BJ (cell line): Measurements from ENCODE around the gene SSTR1. TPM values are rescaled to one million over a fixed set of nuclear protein-coding genes. Genes with fewer than 3 reads are reported as not detected.

Experiments
- CTCF ChIA-PET: fragments of 350-600 bp; formaldehyde crosslinking; extraction: SDS; loops from one replicate; lab custom pipeline; 2021; ENCODE audit warnings: antibody characterized with exemption, inconsistent platforms; lab: Yijun Ruan, JAX
- POLR2A ChIA-PET: fragments of 300-600 bp; sonication (Branson Sonifier 250); formaldehyde crosslinking; extraction: SDS; loops from one replicate; lab custom pipeline; 2021; ENCODE audit warnings: antibody characterized with exemption; lab: Charles Lee
- DNase-seq: peaks from one replicate; pipeline ENCODE4 v3.0.0-alpha.2; 2011; ENCODE audit warnings: low read depth
- H3K27me3 ChIP-seq: 2 replicates; pipeline ENCODE4 v1.6.0; 2011; ENCODE audit warnings: low read length; ENCODE audit not compliant: control insufficient read depth, insufficient read depth
- H3K36me3 ChIP-seq: 2 replicates; pipeline ENCODE4 v1.5.1; 2011; ENCODE audit warnings: low read length; ENCODE audit not compliant: control insufficient read depth, insufficient read depth
- H3K4me3 ChIP-seq: 2 replicates; pipeline ENCODE4 v1.5.1; 2011; ENCODE audit warnings: low read depth, mild to moderate bottlenecking, control low read depth, low read length
- polyA plus RNA-seq: library from polyadenylated mRNA; depleted of rRNA; stranded (reverse); fragments of >200 nt; gene quantifications from 2 replicates; pipeline ENCODE4 v1.2.3, GENCODE V29; 2011
- TF ChIP-seq, protein P1 (sequence below): IDR thresholded peaks from 2 replicates; pipeline ENCODE4 v1.5.1; 2011; ENCODE audit warnings: low read depth, mild to moderate bottlenecking, control low read depth, inconsistent platforms, low read length, moderate library complexity; ENCODE audit not compliant: insufficient read depth

SSTR1 gene
- polyA plus RNA-seq, 1 experiment, result 55.9 TPM

DNA sequence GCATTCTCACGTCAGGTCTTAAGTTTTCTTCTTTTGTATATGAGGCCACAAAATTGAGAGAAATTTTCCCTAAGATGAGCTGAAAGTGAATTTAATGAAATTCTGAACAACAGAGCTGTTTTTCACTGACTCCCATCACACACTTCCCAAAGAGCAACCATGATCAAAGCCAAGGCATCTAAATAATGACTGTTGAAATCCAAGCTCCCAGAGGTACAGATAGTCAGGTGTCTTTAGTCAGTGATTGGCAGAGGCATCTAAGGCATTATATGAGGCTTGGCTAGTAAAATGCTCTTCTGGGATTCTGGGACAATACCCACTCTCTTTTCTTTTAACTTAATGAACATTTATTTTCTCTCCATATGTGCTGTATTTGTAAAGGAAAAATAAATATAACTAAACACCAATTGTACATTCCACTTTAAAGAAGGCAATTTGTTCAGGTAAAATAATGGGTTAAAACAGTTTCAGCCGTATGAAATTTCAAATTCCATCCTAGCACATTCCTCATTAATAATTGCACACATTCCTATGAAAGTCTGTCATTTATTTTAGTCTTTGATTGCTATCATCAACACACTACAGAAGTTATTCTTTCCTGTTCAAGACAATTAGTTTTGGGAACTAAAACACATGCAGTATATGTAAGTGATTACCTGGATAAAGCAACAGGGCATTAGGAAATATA is 871 bp upstream of the SSTR1 start:
- POLR2A ChIA-PET, result no interaction called here
- TF ChIP-seq, protein P1, sequence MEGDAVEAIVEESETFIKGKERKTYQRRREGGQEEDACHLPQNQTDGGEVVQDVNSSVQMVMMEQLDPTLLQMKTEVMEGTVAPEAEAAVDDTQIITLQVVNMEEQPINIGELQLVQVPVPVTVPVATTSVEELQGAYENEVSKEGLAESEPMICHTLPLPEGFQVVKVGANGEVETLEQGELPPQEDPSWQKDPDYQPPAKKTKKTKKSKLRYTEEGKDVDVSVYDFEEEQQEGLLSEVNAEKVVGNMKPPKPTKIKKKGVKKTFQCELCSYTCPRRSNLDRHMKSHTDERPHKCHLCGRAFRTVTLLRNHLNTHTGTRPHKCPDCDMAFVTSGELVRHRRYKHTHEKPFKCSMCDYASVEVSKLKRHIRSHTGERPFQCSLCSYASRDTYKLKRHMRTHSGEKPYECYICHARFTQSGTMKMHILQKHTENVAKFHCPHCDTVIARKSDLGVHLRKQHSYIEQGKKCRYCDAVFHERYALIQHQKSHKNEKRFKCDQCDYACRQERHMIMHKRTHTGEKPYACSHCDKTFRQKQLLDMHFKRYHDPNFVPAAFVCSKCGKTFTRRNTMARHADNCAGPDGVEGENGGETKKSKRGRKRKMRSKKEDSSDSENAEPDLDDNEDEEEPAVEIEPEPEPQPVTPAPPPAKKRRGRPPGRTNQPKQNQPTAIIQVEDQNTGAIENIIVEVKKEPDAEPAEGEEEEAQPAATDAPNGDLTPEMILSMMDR, result no peak
- no peaks in the 10 kb centered on the region; the same call in 1 of the 2 replicates for H3K36me3 ChIP-seq
- H3K4me3 ChIP-seq, result peak overlapping the region; percentile 85
- no peak for DNase-seq
- no peaks in the 10 kb centered on the region for H3K27me3 ChIP-seq
- CTCF ChIA-PET, result interaction anchor here (2.1 kb wide), 1 partner anchor 304 kb away, joined by 6 read pairs; no protein-coding TSS in a partner anchor

DNA sequence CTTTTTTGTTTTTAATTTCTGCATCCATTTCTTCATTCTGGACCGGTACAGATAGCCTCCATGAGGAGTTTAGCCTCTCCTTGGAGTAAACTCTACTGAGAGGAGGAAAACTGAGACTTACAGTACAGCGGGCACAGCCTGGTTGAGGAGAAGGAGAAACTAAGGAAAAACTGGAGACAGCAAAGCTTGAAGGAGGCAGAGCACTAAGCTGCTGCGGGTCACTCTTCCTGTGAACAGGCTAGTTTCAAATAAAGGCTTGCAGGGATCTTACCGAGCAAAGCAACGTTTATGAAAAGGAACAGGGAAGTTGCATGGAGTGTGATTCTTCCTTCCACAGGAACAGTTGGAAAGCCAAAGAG is 348 bp upstream of the SSTR1 start:
- H3K27me3 ChIP-seq, result no peaks in the 10 kb centered on the region
- no peak for DNase-seq
- no peaks in the 10 kb centered on the region; the same call in 1 of the 2 replicates for H3K36me3 ChIP-seq
- ChIA-PET CTCF (interaction anchor here (0.6 to 2.5 kb wide), 3 partner anchors 9 to 304 kb away, joined by 3 to 17 read pairs (median 17); no protein-coding TSS in a partner anchor), POLR2A (interaction anchor here (0.6 kb wide), 1 partner anchor 69 kb away, joined by 4 read pairs; no protein-coding TSS in a partner anchor)
- peak overlapping the region; percentile 85 for H3K4me3 ChIP-seq
- TF ChIP-seq, protein P1, result no peak

DNA sequence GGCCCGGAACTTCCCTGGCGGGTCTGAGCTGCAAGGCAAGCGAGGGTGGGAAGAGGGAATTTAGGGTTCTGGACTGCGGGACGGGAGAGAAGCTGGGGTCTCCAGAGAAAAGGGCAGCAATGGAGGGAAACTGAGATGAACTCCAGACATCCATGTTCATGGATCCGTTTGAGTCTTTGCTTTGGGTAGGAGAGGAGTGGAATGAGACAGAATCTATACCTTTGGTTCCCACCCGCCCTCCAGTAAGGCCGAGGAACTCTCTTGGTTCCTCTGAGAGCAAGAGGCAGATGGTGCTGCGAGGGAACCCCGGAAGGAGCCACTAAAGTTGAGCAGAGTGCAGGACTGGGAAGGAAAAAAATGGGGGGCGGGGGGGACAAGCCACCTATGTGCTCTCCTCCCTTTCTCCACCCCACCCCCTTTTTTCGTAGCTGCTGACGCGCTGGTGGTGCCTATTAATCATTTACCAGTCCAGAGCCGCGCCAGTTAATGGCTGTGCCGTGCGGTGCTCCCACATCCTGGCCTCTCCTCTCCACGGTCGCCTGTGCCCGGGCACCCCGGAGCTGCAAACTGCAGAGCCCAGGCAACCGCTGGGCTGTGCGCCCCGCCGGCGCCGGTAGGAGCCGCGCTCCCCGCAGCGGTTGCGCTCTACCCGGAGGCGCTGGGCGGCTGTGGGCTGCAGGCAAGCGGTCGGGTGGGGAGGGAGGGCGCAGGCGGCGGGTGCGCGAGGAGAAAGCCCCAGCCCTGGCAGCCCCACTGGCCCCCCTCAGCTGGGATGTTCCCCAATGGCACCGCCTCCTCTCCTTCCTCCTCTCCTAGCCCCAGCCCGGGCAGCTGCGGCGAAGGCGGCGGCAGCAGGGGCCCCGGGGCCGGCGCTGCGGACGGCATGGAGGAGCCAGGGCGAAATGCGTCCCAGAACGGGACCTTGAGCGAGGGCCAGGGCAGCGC is 1.2 kb downstream of the SSTR1 start:
- POLR2A ChIA-PET, result interaction anchor here (0.5 kb wide), 1 partner anchor 65 kb away, joined by 3 read pairs; no protein-coding TSS in a partner anchor
- H3K36me3 ChIP-seq, result no peaks in the 10 kb centered on the region; the same call in 1 of the 2 replicates
- TF ChIP-seq, protein P1, result peak; percentile 49
- CTCF ChIA-PET, result interaction anchor here (0.7 to 2.5 kb wide), 14 partner anchors 10 to 661 kb away, joined by 3 to 17 read pairs (median 4); no protein-coding TSS in a partner anchor
- peak overlapping the region; percentile 85 for H3K4me3 ChIP-seq
- no peaks in the 10 kb centered on the region for H3K27me3 ChIP-seq
- no peak for DNase-seq

DNA sequence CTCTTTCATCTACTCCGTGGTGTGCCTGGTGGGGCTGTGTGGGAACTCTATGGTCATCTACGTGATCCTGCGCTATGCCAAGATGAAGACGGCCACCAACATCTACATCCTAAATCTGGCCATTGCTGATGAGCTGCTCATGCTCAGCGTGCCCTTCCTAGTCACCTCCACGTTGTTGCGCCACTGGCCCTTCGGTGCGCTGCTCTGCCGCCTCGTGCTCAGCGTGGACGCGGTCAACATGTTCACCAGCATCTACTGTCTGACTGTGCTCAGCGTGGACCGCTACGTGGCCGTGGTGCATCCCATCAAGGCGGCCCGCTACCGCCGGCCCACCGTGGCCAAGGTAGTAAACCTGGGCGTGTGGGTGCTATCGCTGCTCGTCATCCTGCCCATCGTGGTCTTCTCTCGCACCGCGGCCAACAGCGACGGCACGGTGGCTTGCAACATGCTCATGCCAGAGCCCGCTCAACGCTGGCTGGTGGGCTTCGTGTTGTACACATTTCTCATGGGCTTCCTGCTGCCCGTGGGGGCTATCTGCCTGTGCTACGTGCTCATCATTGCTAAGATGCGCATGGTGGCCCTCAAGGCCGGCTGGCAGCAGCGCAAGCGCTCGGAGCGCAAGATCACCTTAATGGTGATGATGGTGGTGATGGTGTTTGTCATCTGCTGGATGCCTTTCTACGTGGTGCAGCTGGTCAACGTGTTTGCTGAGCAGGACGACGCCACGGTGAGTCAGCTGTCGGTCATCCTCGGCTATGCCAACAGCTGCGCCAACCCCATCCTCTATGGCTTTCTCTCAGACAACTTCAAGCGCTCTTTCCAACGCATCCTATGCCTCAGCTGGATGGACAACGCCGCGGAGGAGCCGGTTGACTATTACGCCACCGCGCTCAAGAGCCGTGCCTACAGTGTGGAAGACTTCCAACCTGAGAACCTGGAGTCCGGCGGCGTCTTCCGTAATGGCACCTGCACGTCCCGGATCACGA is 2.2 kb downstream of the SSTR1 start:
- CTCF ChIA-PET, result interaction anchor here (0.9 to 2.5 kb wide), 16 partner anchors 11 to 656 kb away, joined by 3 to 17 read pairs (median 4); no protein-coding TSS in a partner anchor
- H3K4me3 ChIP-seq, result peak overlapping the region; percentile 85
- no peaks in the 10 kb centered on the region for H3K27me3 ChIP-seq
- no peaks in the 10 kb centered on the region; the same call in 1 of the 2 replicates for H3K36me3 ChIP-seq
- DNase-seq, result no peak
- TF ChIP-seq, protein P1, result no peak
- POLR2A ChIA-PET, result interaction anchor here (0.5 kb wide), 1 partner anchor 66 kb away, joined by 3 read pairs; no protein-coding TSS in a partner anchor
